Activated T-cell treated with anti-CD3 and anti-CD28 coated beads, Interleukin-2, amount 50 U/mL, for 4 hours (primary cell): ENCODE measurements around the gene RIN2. TPM values are rescaled to one million over a fixed set of nuclear protein-coding genes. Genes with fewer than 3 reads are reported as not detected.

Source experiments
- ATAC-seq, 2 donors: fragments of 200-7000 bp; cut with Tn5 transposase; one replicate each; pipeline ENCODE4 v1.10.0; 2021
- DNase-seq: peaks from one replicate; pipeline ENCODE4 v3.0.0-alpha.2; 2020
- H3K27me3 Mint-ChIP-seq: one replicate; pipeline ENCODE4 v1.8.0; 2021; ENCODE audit warnings: low read depth, mixed read lengths
- H3K36me3 Mint-ChIP-seq: one replicate; pipeline ENCODE4 v1.8.0; 2022; ENCODE audit warnings: mixed read lengths; ENCODE audit not compliant: insufficient read depth
- H3K4me1 Mint-ChIP-seq: one replicate; pipeline ENCODE4 v1.8.0; 2021; ENCODE audit warnings: low read depth, mixed read lengths
- H3K4me3 Mint-ChIP-seq: one replicate; pipeline ENCODE4 v1.8.0; 2021; ENCODE audit warnings: mild to moderate bottlenecking, moderate library complexity, mixed read lengths
- H3K9me3 Mint-ChIP-seq: one replicate; pipeline ENCODE4 v1.8.0; 2021; ENCODE audit warnings: mixed read lengths
- total RNA-seq, 3 donors: library from RNA; stranded (reverse); gene quantifications; one replicate each; pipeline ENCODE4 v1.2.1, GENCODE V29; 2021

Gene RIN2
- total RNA-seq, 3 donors from 2014 or later: 0.08 to 0.24 TPM; not detected in 1

GRCh38 chr20:19780261-19780660 is 22.2 kb downstream of the RIN2 start:
- Mint-ChIP-seq H3K4me1 (peaks cover 2% of the 10 kb centered on the region), H3K36me3 (no peaks in the 10 kb centered on the region), H3K4me3 (no peak overlapping the region), H3K9me3 (no peaks in the 10 kb centered on the region), H3K27me3 (peaks cover 5% of the 10 kb centered on the region)
- DNase-seq (no peak), ATAC-seq (no peak)

GRCh38 chr20:19781235-19781634 is 23.2 kb downstream of the RIN2 start:
- Mint-ChIP-seq H3K9me3 (no peaks in the 10 kb centered on the region), H3K36me3 (no peaks in the 10 kb centered on the region), H3K4me3 (no peak overlapping the region), H3K4me1 (peaks cover 2% of the 10 kb centered on the region), H3K27me3 (peaks cover 7% of the 10 kb centered on the region)
- DNase-seq (no peak), ATAC-seq (no peak)

- no peaks in the 10 kb centered on the region for H3K36me3 Mint-ChIP-seq
- peaks cover 2% of the 10 kb centered on the region for H3K4me1 Mint-ChIP-seq
- H3K9me3 Mint-ChIP-seq: no peaks in the 10 kb centered on the region
- no peak overlapping the region for H3K4me3 Mint-ChIP-seq
- DNase-seq (no peak), ATAC-seq (no peak)
- peaks cover 4% of the 10 kb centered on the region for H3K27me3 Mint-ChIP-seq
These were observed 24.6 kb downstream of the RIN2 start for GRCh38 chr20:19782669-19783068.

GRCh38 chr20:19783966-19784401 is 25.9 kb downstream of the RIN2 start:
- Mint-ChIP-seq H3K27me3 (peaks cover 4% of the 10 kb centered on the region), H3K4me3 (no peak overlapping the region)

GRCh38 chr20:19784511-19785172 is 26.6 kb downstream of the RIN2 start:
- no peak for DNase-seq
- Mint-ChIP-seq H3K4me1 (peaks cover 2% of the 10 kb centered on the region), H3K27me3 (peaks cover 4% of the 10 kb centered on the region), H3K36me3 (no peaks in the 10 kb centered on the region), H3K9me3 (no peaks in the 10 kb centered on the region), H3K4me3 (no peak overlapping the region)
- ATAC-seq: peak in 1 of 2 donors; percentile 40

More at GRCh38 chr20:19783966-19784401, 25.9 kb downstream of the RIN2 start:
- Mint-ChIP-seq H3K9me3 (no peaks in the 10 kb centered on the region), H3K4me1 (peaks cover 2% of the 10 kb centered on the region), H3K36me3 (no peaks in the 10 kb centered on the region)
- DNase-seq (no peak), ATAC-seq (no peak)

GRCh38 chr20:19785173-19785982 is 27.3 kb downstream of the RIN2 start:
- DNase-seq (no peak), ATAC-seq (no peak)
- Mint-ChIP-seq H3K9me3 (no peaks in the 10 kb centered on the region), H3K36me3 (no peaks in the 10 kb centered on the region), H3K4me3 (no peak overlapping the region), H3K27me3 (peaks cover 5% of the 10 kb centered on the region), H3K4me1 (peaks cover 2% of the 10 kb centered on the region)

GRCh38 chr20:19785983-19786285 is 27.9 kb downstream of the RIN2 start:
- H3K36me3 Mint-ChIP-seq: no peaks in the 10 kb centered on the region
- H3K27me3 Mint-ChIP-seq: peaks cover 5% of the 10 kb centered on the region
- H3K4me1 Mint-ChIP-seq: peaks cover 2% of the 10 kb centered on the region
- no peak overlapping the region for H3K4me3 Mint-ChIP-seq
- no peak for DNase-seq
- ATAC-seq: no peak
- no peaks in the 10 kb centered on the region for H3K9me3 Mint-ChIP-seq

GRCh38 chr20:19786311-19786710 is 28.3 kb downstream of the RIN2 start:
- no peaks in the 10 kb centered on the region for H3K9me3 Mint-ChIP-seq
- no peaks in the 10 kb centered on the region for H3K36me3 Mint-ChIP-seq
- H3K4me3 Mint-ChIP-seq: no peak overlapping the region
- no peak for ATAC-seq
- peaks cover 2% of the 10 kb centered on the region for H3K4me1 Mint-ChIP-seq
- peaks cover 5% of the 10 kb centered on the region for H3K27me3 Mint-ChIP-seq
- no peak for DNase-seq

- H3K27me3 Mint-ChIP-seq: peaks cover 7% of the 10 kb centered on the region
- no peak for DNase-seq
- H3K4me3 Mint-ChIP-seq: no peak overlapping the region
- no peaks in the 10 kb centered on the region for H3K9me3 Mint-ChIP-seq
- H3K36me3 Mint-ChIP-seq: no peaks in the 10 kb centered on the region
- no peak for ATAC-seq
- peaks cover 2% of the 10 kb centered on the region for H3K4me1 Mint-ChIP-seq
These were observed 29.3 kb downstream of the RIN2 start for GRCh38 chr20:19787366-19787765.

GRCh38 chr20:19789009-19789408 is 31.0 kb downstream of the RIN2 start:
- no peak for ATAC-seq
- Mint-ChIP-seq H3K9me3 (no peaks in the 10 kb centered on the region), H3K27me3 (peaks cover 8% of the 10 kb centered on the region), H3K4me1 (peaks cover 2% of the 10 kb centered on the region), H3K36me3 (no peaks in the 10 kb centered on the region), H3K4me3 (no peak overlapping the region)
- DNase-seq: no peak

- H3K9me3 Mint-ChIP-seq: no peaks in the 10 kb centered on the region
- DNase-seq (no peak), ATAC-seq (no peak)
- H3K4me3 Mint-ChIP-seq: no peak overlapping the region
- H3K4me1 Mint-ChIP-seq: peaks cover 2% of the 10 kb centered on the region
- no peaks in the 10 kb centered on the region for H3K36me3 Mint-ChIP-seq
- peaks cover 8% of the 10 kb centered on the region for H3K27me3 Mint-ChIP-seq
These were observed 31.4 kb downstream of the RIN2 start for GRCh38 chr20:19789446-19789845.

- Mint-ChIP-seq H3K4me1 (no peaks in the 10 kb centered on the region), H3K4me3 (no peak overlapping the region), H3K27me3 (peaks cover 6% of the 10 kb centered on the region), H3K9me3 (no peaks in the 10 kb centered on the region), H3K36me3 (no peaks in the 10 kb centered on the region)
- DNase-seq (no peak), ATAC-seq (no peak)
These were observed 33.8 kb downstream of the RIN2 start for GRCh38 chr20:19791887-19792286.

- no peak for ATAC-seq
- H3K4me1 Mint-ChIP-seq: no peaks in the 10 kb centered on the region
- H3K9me3 Mint-ChIP-seq: no peaks in the 10 kb centered on the region
These were observed 35.7 kb downstream of the RIN2 start for GRCh38 chr20:19793716-19794115.

GRCh38 chr20:19794941-19795340 is 36.9 kb downstream of the RIN2 start:
- Mint-ChIP-seq H3K27me3 (peaks cover 7% of the 10 kb centered on the region), H3K4me1 (no peaks in the 10 kb centered on the region), H3K9me3 (no peaks in the 10 kb centered on the region), H3K36me3 (no peaks in the 10 kb centered on the region), H3K4me3 (no peak overlapping the region)
- DNase-seq (no peak), ATAC-seq (no peak)

More at GRCh38 chr20:19793716-19794115, 35.7 kb downstream of the RIN2 start:
- no peak for DNase-seq
- H3K27me3 Mint-ChIP-seq: peaks cover 6% of the 10 kb centered on the region
- H3K4me3 Mint-ChIP-seq: no peak overlapping the region
- H3K36me3 Mint-ChIP-seq: no peaks in the 10 kb centered on the region

GRCh38 chr20:19799325-19799724 is 41.3 kb downstream of the RIN2 start:
- H3K9me3 Mint-ChIP-seq: no peaks in the 10 kb centered on the region
- H3K27me3 Mint-ChIP-seq: peaks cover 7% of the 10 kb centered on the region
- no peaks in the 10 kb centered on the region for H3K4me1 Mint-ChIP-seq
- H3K4me3 Mint-ChIP-seq: no peak overlapping the region
- H3K36me3 Mint-ChIP-seq: no peaks in the 10 kb centered on the region
- no peak for ATAC-seq
- no peak for DNase-seq
